Mesenchymal stem cell (in vitro differentiated cells and primary cell): ENCODE measurements around the gene MAPK10.

Experiments
- DNase-seq: peaks from one replicate; pipeline ENCODE4 v3.0.0-alpha.2; 2013
- H2AFZ ChIP-seq: one replicate; pipeline ENCODE4 v1.6.1; 2013; ENCODE audit warnings: low read depth, mild to moderate bottlenecking, control low read depth, inconsistent platforms, low read length, moderate library complexity
- H2AK5ac ChIP-seq: 2 replicates; pipeline ENCODE4 v1.6.1; 2013; ENCODE audit warnings: low read length, moderate library complexity, mild to moderate bottlenecking, inconsistent platforms; ENCODE audit not compliant: severe bottlenecking
- H2BK120ac ChIP-seq: one replicate; pipeline ENCODE4 v1.6.1; 2013; ENCODE audit warnings: low read depth, mild to moderate bottlenecking, inconsistent platforms, low read length, moderate library complexity
- H2BK12ac ChIP-seq, 2 experiments: one replicate each; pipeline ENCODE4 v1.6.1; 2013; ENCODE audit warnings: inconsistent platforms in 2 of 2, low read length in 2 of 2, mild to moderate bottlenecking in 2 of 2, moderate library complexity in 2 of 2, control low read depth in 1 of 2
- H2BK15ac ChIP-seq: one replicate; pipeline ENCODE4 v1.6.1; 2013; ENCODE audit warnings: mild to moderate bottlenecking, low read depth, inconsistent platforms; ENCODE audit not compliant: poor library complexity, severe bottlenecking
- H2BK5ac ChIP-seq: 2 replicates; pipeline ENCODE4 v1.6.1; 2013; ENCODE audit warnings: low read depth, mild to moderate bottlenecking, low read length, control low read depth, inconsistent platforms; ENCODE audit not compliant: poor library complexity, severe bottlenecking
- H3K14ac ChIP-seq, 2 experiments: one replicate each; pipeline ENCODE4 v1.6.1; 2013; ENCODE audit warnings: inconsistent platforms in 2 of 2, low read length in 2 of 2, control low read depth in 1 of 2, mild to moderate bottlenecking in 1 of 2, moderate library complexity in 1 of 2
- H3K18ac ChIP-seq, 2 experiments: one replicate each; pipeline ENCODE4 v1.6.1; 2013; ENCODE audit warnings: inconsistent platforms in 2 of 2, low read length in 2 of 2, control low read depth in 1 of 2, low read depth in 1 of 2, mild to moderate bottlenecking in 1 of 2
- H3K23ac ChIP-seq, 2 experiments: one replicate each; pipeline ENCODE4 v1.6.1; 2013; ENCODE audit warnings: inconsistent platforms in 2 of 2, low read length in 2 of 2, mild to moderate bottlenecking in 2 of 2, moderate library complexity in 2 of 2, control low read depth in 1 of 2
- H3K27ac ChIP-seq: 2 replicates; pipeline ENCODE4 v1.5.1; 2013; ENCODE audit warnings: mild to moderate bottlenecking, moderate library complexity, low read length, control low read depth, inconsistent platforms; ENCODE audit not compliant: poor library complexity, severe bottlenecking
- H3K27me3 ChIP-seq, 2 experiments: 2 replicates each; pipeline versions ENCODE4 v1.6.1 to v1.7.0; 2013; ENCODE audit warnings: low read length in 2 of 2, mild to moderate bottlenecking in 2 of 2, moderate library complexity in 2 of 2, control low read depth in 1 of 2, inconsistent platforms in 1 of 2; ENCODE audit not compliant: control insufficient read depth in 1 of 2, insufficient read depth in 1 of 2
- H3K36me3 ChIP-seq, 2 experiments: 2 replicates each; pipeline versions ENCODE4 v1.6.1 to v1.7.0; 2013; ENCODE audit warnings: low read length in 2 of 2, control low read depth in 1 of 2, inconsistent platforms in 1 of 2, low read depth in 1 of 2, mild to moderate bottlenecking in 1 of 2; ENCODE audit not compliant: insufficient read depth in 2 of 2, control insufficient read depth in 1 of 2
- H3K4ac ChIP-seq, 2 experiments: one replicate each; pipeline ENCODE4 v1.6.1; 2013; ENCODE audit warnings: inconsistent platforms in 2 of 2, low read length in 2 of 2, mild to moderate bottlenecking in 2 of 2, moderate library complexity in 2 of 2, control low read depth in 1 of 2, low read depth in 1 of 2
- H3K4me1 ChIP-seq: 2 replicates; pipeline ENCODE4 v1.6.1; 2013; ENCODE audit warnings: low read depth, low read length, control low read depth; ENCODE audit not compliant: control insufficient read depth, insufficient read depth
- H3K4me2 ChIP-seq: 2 replicates; pipeline ENCODE4 v1.6.1; 2013; ENCODE audit warnings: low read length, mild to moderate bottlenecking, inconsistent platforms; ENCODE audit not compliant: poor library complexity, severe bottlenecking
- H3K4me3 ChIP-seq, 2 experiments: 2 replicates each; pipeline versions ENCODE4 v1.5.1 to v1.7.0; 2013; ENCODE audit warnings: low read length in 2 of 2, mild to moderate bottlenecking in 2 of 2, control low read depth in 1 of 2, low read depth in 1 of 2; ENCODE audit not compliant: insufficient read depth in 1 of 2
- H3K79me1 ChIP-seq: replicated peaks from 2 replicates; pipeline ENCODE4 v1.6.1; 2013; ENCODE audit warnings: mild to moderate bottlenecking, control low read depth, low read length, inconsistent platforms; ENCODE audit not compliant: poor library complexity, severe bottlenecking
- H3K9ac ChIP-seq: 2 replicates; pipeline ENCODE4 v1.7.0; 2013; ENCODE audit warnings: mild to moderate bottlenecking, low read length, moderate library complexity
- H3K9me3 ChIP-seq: 2 replicates; pipeline ENCODE4 v1.7.0; 2013; ENCODE audit warnings: mild to moderate bottlenecking, low read length; ENCODE audit not compliant: control insufficient read depth
- H4K8ac ChIP-seq: one replicate; pipeline ENCODE4 v1.6.1; 2013; ENCODE audit warnings: inconsistent platforms, mild to moderate bottlenecking, low read length, moderate library complexity
- H4K91ac ChIP-seq: one replicate; pipeline ENCODE4 v1.6.1; 2013; ENCODE audit warnings: mild to moderate bottlenecking, low read length, inconsistent platforms
- WGBS: methylation state at CpG from one replicate; pipeline ENCODE4 v1.1.7; 2013; ENCODE audit warnings: mixed read lengths; 5-methylcytosine and 5-hydroxymethylcytosine counted together

MAPK10 gene

DNA sequence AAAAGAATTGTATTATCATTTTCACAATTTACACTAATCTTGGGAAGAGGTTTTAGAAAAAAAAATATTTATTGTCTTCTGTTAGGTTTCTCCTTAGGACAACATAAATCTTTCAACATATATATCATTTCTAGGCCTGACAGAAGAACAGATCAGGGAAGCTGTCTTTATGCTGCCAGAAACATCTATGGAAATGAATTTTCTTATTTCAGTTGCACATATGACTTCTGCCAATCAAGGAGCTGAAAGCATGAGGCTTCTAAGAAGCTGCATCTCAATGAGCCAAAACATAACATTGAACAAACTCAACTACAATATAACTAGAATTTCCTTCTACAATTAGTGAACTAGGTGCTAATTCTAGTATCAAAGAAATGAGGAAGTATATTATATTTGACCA, 258.4 kb downstream of the MAPK10 start:
- no peak overlapping the region for H2AFZ ChIP-seq
- H3K18ac ChIP-seq, result no peak overlapping the region
- no peak overlapping the region for H4K91ac ChIP-seq
- DNase-seq, result no peak
- H2BK15ac ChIP-seq, result no peak overlapping the region
- no peak overlapping the region for H3K9ac ChIP-seq
- H2BK5ac ChIP-seq, result no peak overlapping the region
- H3K27ac ChIP-seq, result no peak overlapping the region
- H3K4ac ChIP-seq, result no peak overlapping the region
- H2BK120ac ChIP-seq, result no peak overlapping the region
- no peak overlapping the region for H4K8ac ChIP-seq
- no peaks in the 10 kb centered on the region for H3K27me3 ChIP-seq
- H3K4me3 ChIP-seq, result no peak overlapping the region
- H3K4me1 ChIP-seq, result no peaks in the 10 kb centered on the region
- H3K9me3 ChIP-seq, result no peaks in the 10 kb centered on the region
- no peak overlapping the region for H3K23ac ChIP-seq
- no peak overlapping the region for H2AK5ac ChIP-seq
- H3K36me3 ChIP-seq, result no peaks in the 10 kb centered on the region
- no peak overlapping the region for H2BK12ac ChIP-seq
- no peak overlapping the region for H3K14ac ChIP-seq
- no peaks in the 10 kb centered on the region for H3K79me1 ChIP-seq
- H3K4me2 ChIP-seq, result no peak overlapping the region

DNA sequence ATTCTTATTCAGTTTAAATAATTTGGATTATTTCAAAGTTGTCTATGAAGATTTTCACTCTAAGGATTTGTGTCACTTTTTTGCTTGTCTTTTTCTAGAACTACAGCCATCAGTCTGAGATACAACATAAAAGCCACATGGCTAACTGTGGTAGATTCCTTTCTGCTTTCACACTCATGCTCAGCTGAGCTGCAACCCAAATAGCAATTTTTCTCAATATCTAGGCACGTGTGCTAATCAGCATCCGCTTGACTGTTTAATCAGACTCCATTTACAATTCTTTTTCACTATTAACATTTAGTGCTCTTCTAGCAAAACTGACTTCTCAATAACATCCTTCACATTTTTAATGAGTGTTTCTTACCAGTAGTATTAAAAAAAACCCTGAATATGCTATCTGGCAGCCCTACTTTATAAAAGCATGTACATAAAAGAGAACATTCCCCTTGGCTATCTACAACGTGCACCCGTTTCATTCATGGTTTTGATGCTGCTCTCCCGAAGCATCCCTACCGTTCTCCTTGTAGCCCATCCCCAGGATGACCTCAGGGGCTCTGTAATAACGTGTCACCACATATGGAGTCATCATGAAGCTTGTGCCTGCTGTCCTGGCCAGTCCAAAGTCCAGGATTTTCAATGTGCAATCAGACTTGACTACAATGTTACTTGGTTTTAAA, 259.2 kb downstream of the MAPK10 start:
- no peaks in the 10 kb centered on the region for H3K4me1 ChIP-seq
- no peak overlapping the region for H3K27ac ChIP-seq
- H3K9me3 ChIP-seq, result no peaks in the 10 kb centered on the region
- H3K27me3 ChIP-seq, result no peaks in the 10 kb centered on the region
- no peak overlapping the region for H2BK120ac ChIP-seq
- H3K4ac ChIP-seq, result no peak overlapping the region
- 82% methylated on average over 7 of the region's 7 CpGs for WGBS
- H3K23ac ChIP-seq, result no peak overlapping the region
- H3K79me1 ChIP-seq, result no peaks in the 10 kb centered on the region
- no peak overlapping the region for H2AK5ac ChIP-seq
- H4K91ac ChIP-seq, result no peak overlapping the region
- H3K18ac ChIP-seq, result no peak overlapping the region
- H3K4me3 ChIP-seq, result no peak overlapping the region
- H3K14ac ChIP-seq, result no peak overlapping the region
- no peak overlapping the region for H3K9ac ChIP-seq
- no peak for DNase-seq
- no peak overlapping the region for H2BK12ac ChIP-seq
- H3K4me2 ChIP-seq, result no peak overlapping the region
- no peak overlapping the region for H2BK15ac ChIP-seq
- no peaks in the 10 kb centered on the region for H3K36me3 ChIP-seq
- no peak overlapping the region for H4K8ac ChIP-seq
- no peak overlapping the region for H2AFZ ChIP-seq
- H2BK5ac ChIP-seq, result no peak overlapping the region

- Histone ChIP-seq H3K4ac (no peak overlapping the region), H3K4me3 (no peak overlapping the region), H3K4me2 (no peak overlapping the region)
These were observed 260.5 kb downstream of the MAPK10 start for GRCh38 chr4:86099348-86099747.

GRCh38 chr4:86098691-86099090, 261.2 kb downstream of the MAPK10 start:
- Histone ChIP-seq H3K27ac (no peak overlapping the region), H3K4me2 (no peak overlapping the region), H3K9ac (no peak overlapping the region), H4K91ac (no peak overlapping the region), H3K4ac (no peak overlapping the region), H2BK15ac (no peak overlapping the region), H3K23ac (no peak overlapping the region), H3K9me3 (no peaks in the 10 kb centered on the region), H2BK5ac (no peak overlapping the region), H3K14ac (no peak overlapping the region), H2AFZ (no peak overlapping the region), H2BK12ac (no peak overlapping the region), H3K4me1 (no peaks in the 10 kb centered on the region), H3K4me3 (no peak overlapping the region), H2AK5ac (no peak overlapping the region), H3K27me3 (no peaks in the 10 kb centered on the region), H3K36me3 (no peaks in the 10 kb centered on the region), H4K8ac (no peak overlapping the region), H3K79me1 (no peaks in the 10 kb centered on the region), H3K18ac (no peak overlapping the region), H2BK120ac (no peak overlapping the region)
- no CpG with 5 or more reads among the region's 3 CpGs for WGBS
- no peak for DNase-seq

More at GRCh38 chr4:86099348-86099747, 260.5 kb downstream of the MAPK10 start:
- no peak overlapping the region for H2BK15ac ChIP-seq
- no peak overlapping the region for H3K9ac ChIP-seq
- H2AFZ ChIP-seq, result peak overlapping the region; percentile 53
- no peaks in the 10 kb centered on the region for H3K9me3 ChIP-seq
- H2BK12ac ChIP-seq, result no peak overlapping the region
- no peak overlapping the region for H4K8ac ChIP-seq
- no peak overlapping the region for H2BK5ac ChIP-seq
- no peak overlapping the region for H2AK5ac ChIP-seq
- DNase-seq, result no peak
- H2BK120ac ChIP-seq, result no peak overlapping the region
- WGBS, result 85% methylated on average over 3 of the region's 3 CpGs
- no peak overlapping the region for H3K14ac ChIP-seq
- H3K79me1 ChIP-seq, result no peaks in the 10 kb centered on the region
- H3K27ac ChIP-seq, result no peak overlapping the region
- H3K23ac ChIP-seq, result no peak overlapping the region
- no peaks in the 10 kb centered on the region for H3K36me3 ChIP-seq
- H3K18ac ChIP-seq, result peak overlapping the region in 1 of 2 experiments; percentile 52
- no peak overlapping the region for H4K91ac ChIP-seq
- H3K27me3 ChIP-seq, result no peaks in the 10 kb centered on the region
- H3K4me1 ChIP-seq, result no peaks in the 10 kb centered on the region
